OCI-LY7 (cell line): ENCODE data around the gene TMEM94. TPM values are rescaled to one million over a fixed set of nuclear protein-coding genes. Genes with fewer than 3 reads are reported as not detected.

ENCODE experiments used
- BruUV-seq: library from RNA; stranded (reverse); fragments of 400-500 nt; replicated peaks from 2 replicates; lab custom pipeline; 2021; lab: Mats Ljungman, UMichigan
- CTCF ChIA-PET: fragments of 300-600 bp; sonication (Branson Sonifier 250); formaldehyde crosslinking; loops from one replicate; lab custom pipeline; 2022; ENCODE audit warnings: antibody characterized with exemption; ENCODE audit not compliant: unreplicated experiment; lab: Charles Lee
- POLR2A ChIA-PET: fragments of 300-600 bp; sonication (Branson Sonifier 250); formaldehyde crosslinking; loops from one replicate; lab custom pipeline; 2022; ENCODE audit warnings: antibody characterized with exemption; lab: Charles Lee
- DNase-seq: peaks from one replicate; pipeline ENCODE4 v3.0.0-alpha.2; 2015; ENCODE audit warnings: low spot score
- H2AFZ ChIP-seq: fragments of 200-600 bp; sonication (generic), shearing (Covaris generic); 2 replicates; pipeline ENCODE4 v1.6.1; 2014; ENCODE audit warnings: mild to moderate bottlenecking, antibody characterized with exemption, low read length, moderate library complexity
- H3K27ac ChIP-seq: fragments of 200-600 bp; sonication (generic); 2 replicates; pipeline ENCODE4 v1.5.1; 2014; ENCODE audit warnings: mixed run types, low read depth, mild to moderate bottlenecking, moderate library complexity, low read length, inconsistent platforms; ENCODE audit not compliant: poor library complexity, severe bottlenecking
- H3K36me3 ChIP-seq: fragments of 200-600 bp; sonication (generic); 2 replicates; pipeline ENCODE4 v1.6.1; 2014; ENCODE audit warnings: mild to moderate bottlenecking, antibody characterized with exemption, low read length, moderate library complexity, mixed read lengths; ENCODE audit not compliant: insufficient read depth
- H3K4me1 ChIP-seq: fragments of 200-600 bp; sonication (generic); 2 replicates; pipeline ENCODE4 v1.5.1; 2014; ENCODE audit warnings: mild to moderate bottlenecking, low read length; ENCODE audit not compliant: insufficient read depth, poor library complexity, severe bottlenecking
- H3K4me2 ChIP-seq: fragments of 200-600 bp; sonication (generic); 2 replicates; pipeline ENCODE4 v1.6.1; 2014; ENCODE audit warnings: mild to moderate bottlenecking, low read length
- H3K4me3 ChIP-seq: fragments of 200-600 bp; sonication (generic); 2 replicates; pipeline ENCODE4 v1.5.1; 2014; ENCODE audit warnings: mild to moderate bottlenecking, low read depth, low read length; ENCODE audit not compliant: poor library complexity, severe bottlenecking
- H3K79me2 ChIP-seq: fragments of 200-600 bp; sonication (generic); 2 replicates; pipeline ENCODE4 v1.6.1; 2016; ENCODE audit warnings: low read depth, mild to moderate bottlenecking, low read length, moderate library complexity, mixed read lengths; ENCODE audit not compliant: insufficient read depth
- H3K9me2 ChIP-seq: fragments of 200-600 bp; sonication (generic); 2 replicates; pipeline ENCODE4 v1.6.1; 2016; ENCODE audit warnings: mild to moderate bottlenecking, low read length, mixed read lengths; ENCODE audit not compliant: insufficient read depth
- H3K9me3 ChIP-seq: fragments of 200-600 bp; sonication (generic); 2 replicates; pipeline ENCODE4 v1.6.1; 2014; ENCODE audit warnings: mild to moderate bottlenecking, mixed run types, low read length, mixed read lengths
- H4K20me1 ChIP-seq: fragments of 200-600 bp; sonication (generic); 2 replicates; pipeline ENCODE4 v1.6.1; 2014; ENCODE audit warnings: mild to moderate bottlenecking, antibody characterized with exemption, low read length, moderate library complexity, mixed read lengths; ENCODE audit not compliant: insufficient read depth
- EZH2phosphoT487 ChIP-seq: fragments of 200-600 bp; sonication (generic); IDR thresholded peaks from 2 replicates; pipeline ENCODE4 v1.6.1; 2018; ENCODE audit warnings: low read depth, borderline replicate concordance, mild to moderate bottlenecking, mixed run types, antibody characterized with exemption, low read length, moderate library complexity, mixed read lengths
- intact Hi-C: fragments of 100-400 bp; cut with micrococcal nuclease; formaldehyde crosslinking; loops from one replicate; pipeline ENCODE4 v1.10.0; 2022; ENCODE audit not compliant: unreplicated experiment
- total RNA-seq, 2 experiments: library from RNA; depleted of rRNA in 1 of 2; stranded (reverse); fragments of >200 nt in 1 of 2; shearing (Covaris generic) in 1 of 2; gene quantifications; 2 replicates each; pipeline ENCODE4 v1.2.3, GENCODE V29; 2014 to 2022
- TF ChIP-seq, protein P1 (sequence below): fragments of 200-600 bp; sonication (generic); conservative IDR thresholded peaks from 2 replicates; pipeline ENCODE4 v1.5.1; 2014; ENCODE audit warnings: mild to moderate bottlenecking, antibody characterized with exemption, low read length, moderate library complexity, mixed read lengths

The TMEM94 gene
- total RNA-seq, 2 experiments from 2014 or later: 60.6 to 121 TPM

GRCh38 chr17:75439287-75439686 lies 17.1 kb upstream of the TMEM94 start:
- DNase-seq: no peak
- no peak overlapping the region for H3K27ac ChIP-seq
- no peaks in the 10 kb centered on the region for H3K9me2 ChIP-seq
- no peaks in the 10 kb centered on the region for H3K4me1 ChIP-seq
- H2AFZ ChIP-seq: no peak overlapping the region
- no peaks in the 10 kb centered on the region for H3K79me2 ChIP-seq
- no peak overlapping the region for H3K4me3 ChIP-seq
- H3K36me3 ChIP-seq: no peaks in the 10 kb centered on the region
- BruUV-seq: no TSS peak
- no peaks in the 10 kb centered on the region for H3K9me3 ChIP-seq
- no peak overlapping the region for H3K4me2 ChIP-seq
- TF ChIP-seq, protein P1, sequence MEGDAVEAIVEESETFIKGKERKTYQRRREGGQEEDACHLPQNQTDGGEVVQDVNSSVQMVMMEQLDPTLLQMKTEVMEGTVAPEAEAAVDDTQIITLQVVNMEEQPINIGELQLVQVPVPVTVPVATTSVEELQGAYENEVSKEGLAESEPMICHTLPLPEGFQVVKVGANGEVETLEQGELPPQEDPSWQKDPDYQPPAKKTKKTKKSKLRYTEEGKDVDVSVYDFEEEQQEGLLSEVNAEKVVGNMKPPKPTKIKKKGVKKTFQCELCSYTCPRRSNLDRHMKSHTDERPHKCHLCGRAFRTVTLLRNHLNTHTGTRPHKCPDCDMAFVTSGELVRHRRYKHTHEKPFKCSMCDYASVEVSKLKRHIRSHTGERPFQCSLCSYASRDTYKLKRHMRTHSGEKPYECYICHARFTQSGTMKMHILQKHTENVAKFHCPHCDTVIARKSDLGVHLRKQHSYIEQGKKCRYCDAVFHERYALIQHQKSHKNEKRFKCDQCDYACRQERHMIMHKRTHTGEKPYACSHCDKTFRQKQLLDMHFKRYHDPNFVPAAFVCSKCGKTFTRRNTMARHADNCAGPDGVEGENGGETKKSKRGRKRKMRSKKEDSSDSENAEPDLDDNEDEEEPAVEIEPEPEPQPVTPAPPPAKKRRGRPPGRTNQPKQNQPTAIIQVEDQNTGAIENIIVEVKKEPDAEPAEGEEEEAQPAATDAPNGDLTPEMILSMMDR: no peak
- TF ChIP-seq EZH2phosphoT487: no peak
- ChIA-PET CTCF (no interaction called here), POLR2A (no interaction called here)
- no peaks in the 10 kb centered on the region for H4K20me1 ChIP-seq
- intact Hi-C loops: no loop called here

DNA sequence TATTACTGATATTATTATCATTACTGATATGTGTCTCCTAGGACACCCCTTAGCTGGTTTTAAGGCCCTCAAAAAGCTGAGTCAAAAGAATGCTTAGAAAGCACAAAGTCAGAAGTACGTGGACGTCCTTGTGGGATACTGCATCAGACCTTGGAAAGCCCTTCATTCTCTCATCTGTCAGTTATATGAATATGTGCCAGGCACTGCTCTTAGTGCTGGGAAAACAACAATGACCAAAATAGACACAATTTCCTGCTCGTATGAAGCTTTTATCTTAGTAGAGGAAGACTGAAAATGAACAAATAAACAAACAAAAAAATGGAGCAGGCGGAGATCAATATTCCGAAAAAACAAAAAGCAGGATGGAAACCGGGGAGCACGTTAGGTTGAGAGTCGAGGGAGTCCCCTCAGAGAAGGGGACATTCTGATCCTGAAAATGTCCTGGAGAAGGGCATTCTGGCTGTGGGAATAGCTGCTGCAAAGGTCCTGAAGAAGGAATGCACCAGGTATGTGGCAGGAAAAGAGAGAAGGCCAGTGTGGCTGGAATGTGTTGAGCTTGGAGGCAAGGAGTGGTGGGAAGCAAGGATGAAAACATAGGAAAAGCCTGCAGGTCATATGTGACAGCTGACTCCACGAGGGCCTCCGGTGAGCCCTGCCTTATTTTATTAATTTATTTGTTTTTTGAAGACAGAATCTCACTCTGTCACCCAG lies 15.5 kb upstream of the TMEM94 start:
- CTCF ChIA-PET: no interaction called here
- Histone ChIP-seq H3K79me2 (no peaks in the 10 kb centered on the region), H4K20me1 (no peaks in the 10 kb centered on the region), H2AFZ (no peak overlapping the region), H3K4me1 (no peaks in the 10 kb centered on the region), H3K36me3 (no peaks in the 10 kb centered on the region), H3K4me2 (no peak overlapping the region), H3K9me3 (no peaks in the 10 kb centered on the region), H3K4me3 (no peak overlapping the region), H3K27ac (no peak overlapping the region), H3K9me2 (no peaks in the 10 kb centered on the region)
- BruUV-seq: no TSS peak
- intact Hi-C loops: no loop called here
- POLR2A ChIA-PET: interaction anchor here (0.8 to 1.7 kb wide), 2 partner anchors 16 to 145 kb away, joined by 3 to 5 read pairs; partner anchors contain the start of gene TMEM94
- no peak for TF ChIP-seq EZH2phosphoT487
- TF ChIP-seq, protein P1: no peak
- DNase-seq: no peak
